Esophagus muscularis mucosa (tissue), 2 donors: ENCODE results near the gene CELSR1.

Experiments
- POLR2A ChIP-seq: fragments of 450-650 bp; IDR thresholded peaks from one replicate; pipeline ENCODE4 v1.6.1; 2017; ENCODE audit warnings: antibody characterized with exemption, moderate library complexity, mild to moderate bottlenecking, low read depth
- POLR2AphosphoS5 ChIP-seq, 2 donors: sonication (generic); formaldehyde crosslinking; IDR thresholded peaks; one replicate each; pipeline ENCODE4 v1.6.1; 2017; ENCODE audit warnings: antibody characterized with exemption in 2 of 2

DNA sequence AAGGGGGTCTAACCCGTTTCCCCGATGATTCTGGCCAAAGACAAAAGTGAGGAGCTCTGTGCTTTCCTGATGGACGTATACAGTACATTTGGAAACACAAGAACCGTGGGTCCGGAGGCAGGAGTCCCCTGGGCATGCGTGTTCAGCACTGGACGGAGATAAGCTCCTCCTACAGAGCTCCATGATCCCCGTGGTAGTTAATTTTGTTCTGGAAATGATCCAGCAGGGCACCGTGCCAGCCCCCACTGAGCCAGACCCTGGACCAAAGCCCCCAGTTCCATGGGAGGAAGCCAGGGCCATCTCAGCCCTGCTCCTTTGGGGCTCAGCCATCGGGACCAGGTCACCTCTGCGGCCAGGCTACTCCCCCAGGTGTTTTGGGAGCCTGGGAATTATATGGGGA, 118.6 kb downstream of the CELSR1 start:
- no peak for TF ChIP-seq POLR2AphosphoS5 (IDR thresholded peaks at IDR 0.05)
- no peak for TF ChIP-seq POLR2A
